ENCODE results near the gene CERS2. TPM values are rescaled to one million over a fixed set of nuclear protein-coding genes. Genes with fewer than 3 reads are reported as not detected.

The CERS2 gene
- total and polyA plus RNA-seq, 2 of the 13 experiments (the other 11 are each of a cell fraction or from before 2014, with no cell fraction given) = 269 to 298 TPM

- peak; percentile 56; the same call in 1 of the 2 replicates for TF ChIP-seq RERE (CRISPR knock-in tag; IDR thresholded peaks at IDR 0.05; ENCODE audit: low read depth)
- peak; percentile 84 for TF ChIP-seq ZNF784 (CRISPR knock-in tag; IDR thresholded peaks at IDR 0.05; ENCODE audit: borderline replicate concordance)
- TF ChIP-seq ZBTB7A (CRISPR knock-in tag; IDR thresholded peaks at IDR 0.05) = no peak
- no peak; the same call in 1 of the 2 replicates for TF ChIP-seq HNF1A (IDR thresholded peaks at IDR 0.05; ENCODE audit: low read depth)
- peak; percentile 86; the same call in 1 of the 2 replicates for TF ChIP-seq HNF1A (CRISPR knock-in tag; IDR thresholded peaks at IDR 0.05; ENCODE audit: borderline replicate concordance)
- TF ChIP-seq ZBTB39 (CRISPR knock-in tag; IDR thresholded peaks at IDR 0.05) = no peak; the same call in 1 of the 2 replicates
- no peak for TF ChIP-seq TCF7L2 (IDR thresholded peaks at IDR 0.05; ENCODE audit: low read depth, low read length)
- TF ChIP-seq DR1 (CRISPR knock-in tag; IDR thresholded peaks at IDR 0.05) = no peak
- TF ChIP-seq ZNF687 (CRISPR knock-in tag; IDR thresholded peaks at IDR 0.05) = peak; percentile 74
- peak; percentile 36; the same call in 1 of the 2 replicates for TF ChIP-seq ZNF761 (CRISPR knock-in tag; conservative IDR thresholded peaks at IDR 0.05)
Observed at GRCh38 chr1:150970808-150971582, 3.6 kb downstream of the CERS2 start (continued).
